CD4-positive, alpha-beta T cell (primary cell): Measurements from ENCODE around the gene MAGOHB. TPM values are rescaled to one million over a fixed set of nuclear protein-coding genes. Genes with fewer than 3 reads are reported as not detected.

Experiments
- ATAC-seq: fragments of 200-7000 bp; cut with Tn5 transposase; one replicate; pipeline ENCODE4 v1.10.0; 2022; ENCODE audit warnings: mild to moderate bottlenecking; ENCODE audit not compliant: poor library complexity
- CTCF ChIA-PET: fragments of 350-600 bp; sonication (Branson Sonifier 250); formaldehyde crosslinking; loops from one replicate; lab custom pipeline; 2021; ENCODE audit warnings: antibody characterized with exemption, inconsistent platforms; lab: Charles Lee
- POLR2A ChIA-PET: fragments of 350-600 bp; sonication (Branson Sonifier 250); formaldehyde crosslinking; loops from one replicate; lab custom pipeline; 2021; ENCODE audit warnings: antibody characterized with exemption, inconsistent platforms; lab: Charles Lee
- DNase-seq, 14 experiments: peaks; one replicate each; pipeline ENCODE4 v3.0.0-alpha.2; 2013 to 2020; ENCODE audit warnings: mixed read lengths in 2 of 14
- H3K27ac ChIP-seq, 2 donors: one replicate each; pipeline versions ENCODE4 v1.5.1 to v1.7.0; 2013; ENCODE audit warnings: low read length in 2 of 2, low read depth in 1 of 2, mild to moderate bottlenecking in 1 of 2
- H3K27me3 ChIP-seq, 2 experiments: 1 replicate in 1 of 2; 2 replicates in 1 of 2; pipeline versions ENCODE4 v1.6.1 to v1.7.0; 2013; ENCODE audit warnings: low read length in 2 of 2, control low read depth in 1 of 2, mild to moderate bottlenecking in 1 of 2, moderate library complexity in 1 of 2; ENCODE audit not compliant: insufficient read depth in 2 of 2, control insufficient read depth in 1 of 2
- H3K36me3 ChIP-seq: one replicate; pipeline ENCODE4 v1.6.1; 2013; ENCODE audit warnings: low read length, control low read depth; ENCODE audit not compliant: insufficient read depth
- H3K4me1 ChIP-seq: one replicate; pipeline ENCODE4 v1.6.1; 2013; ENCODE audit warnings: low read length, control low read depth; ENCODE audit not compliant: insufficient read depth
- H3K4me3 ChIP-seq: one replicate; pipeline ENCODE4 v1.5.1; 2013; ENCODE audit warnings: mild to moderate bottlenecking, low read length, moderate library complexity
- H3K9me3 ChIP-seq, 2 experiments: 1 replicate in 1 of 2; 2 replicates in 1 of 2; pipeline versions ENCODE4 v1.6.1 to v1.7.0; 2013; ENCODE audit warnings: low read length in 2 of 2, mild to moderate bottlenecking in 2 of 2, control low read depth in 1 of 2, moderate library complexity in 1 of 2; ENCODE audit not compliant: control insufficient read depth in 1 of 2, insufficient read depth in 1 of 2
- H3K27ac Mint-ChIP-seq: one replicate; pipeline ENCODE4 v1.8.0; 2020; ENCODE audit warnings: mixed read lengths
- H3K27me3 Mint-ChIP-seq: one replicate; pipeline ENCODE4 v1.8.0; 2021; ENCODE audit warnings: mixed read lengths
- H3K36me3 Mint-ChIP-seq: one replicate; pipeline ENCODE4 v1.8.0; 2021; ENCODE audit warnings: low read depth, mixed read lengths
- H3K4me1 Mint-ChIP-seq: one replicate; pipeline ENCODE4 v1.8.0; 2021; ENCODE audit warnings: low read depth, mixed read lengths
- H3K4me3 Mint-ChIP-seq: one replicate; pipeline ENCODE4 v1.8.0; 2020; ENCODE audit warnings: mild to moderate bottlenecking, mixed read lengths
- H3K9me3 Mint-ChIP-seq: one replicate; pipeline ENCODE4 v1.8.0; 2020; ENCODE audit warnings: mixed read lengths
- CTCF ChIP-seq: fragments of 200-600 bp; IDR thresholded peaks from one replicate; pipeline ENCODE4 v1.8.0; 2022; ENCODE audit warnings: antibody characterized with exemption, mild to moderate bottlenecking
- intact Hi-C, 2 experiments: fragments of 100-400 bp; cut with DNase I in 1 of 2; cut with micrococcal nuclease in 1 of 2; formaldehyde crosslinking; loops; one replicate each; pipeline versions ENCODE4 v1.15.1 to v1.9.0; 2023 to 2025; cut with DNase I, micrococcal nuclease
- total RNA-seq, 174 experiments: library from RNA in 2 of 174; stranded (reverse) in 2 of 174; gene quantifications; one replicate each; pipeline ENCODE4 v1.2.3 and lab custom pipeline; 2021 to 2026

Gene MAGOHB
- total RNA-seq, 2 experiments from 2014 or later, result 7.5 to 7.7 TPM

GRCh38 chr12:10563002-10563401 lies 50.4 kb downstream of the MAGOHB start:
- intact Hi-C loops, result loop anchor here (2.0 to 10.0 kb wide), 3 partner anchors 109 to 758 kb away; partner anchors contain the start of gene STYK1 (in 2 of the 2)
- POLR2A ChIA-PET, result interaction anchor here (0.6 kb wide), 1 partner anchor 326 kb away, joined by 3 read pairs; no protein-coding TSS in a partner anchor
- peaks cover 32% of the 10 kb centered on the region for H3K27me3 Mint-ChIP-seq
- H3K9me3 Mint-ChIP-seq, result no peaks in the 10 kb centered on the region
- Histone ChIP-seq H3K27me3 (no peaks in the 10 kb centered on the region), H3K27ac (no peak overlapping the region), H3K9me3 (no peaks in the 10 kb centered on the region), H3K4me1 (no peaks in the 10 kb centered on the region), H3K4me3 (no peak overlapping the region), H3K36me3 (no peaks in the 10 kb centered on the region)
- ATAC-seq (no peak), DNase-seq (no peak)
- peaks cover 6% of the 10 kb centered on the region for H3K4me1 Mint-ChIP-seq
- H3K36me3 Mint-ChIP-seq, result no peaks in the 10 kb centered on the region
- CTCF ChIA-PET, result interaction anchor here (1.0 to 1.2 kb wide), 2 partner anchors 231 to 327 kb away, joined by 3 to 13 read pairs; no protein-coding TSS in a partner anchor
- no peak for TF ChIP-seq CTCF
- no peak overlapping the region for H3K4me3 Mint-ChIP-seq
- no peak overlapping the region for H3K27ac Mint-ChIP-seq

- H3K4me1 ChIP-seq, result no peaks in the 10 kb centered on the region
- Mint-ChIP-seq H3K36me3 (no peaks in the 10 kb centered on the region), H3K27me3 (peaks cover 27% of the 10 kb centered on the region), H3K27ac (no peak overlapping the region), H3K9me3 (no peaks in the 10 kb centered on the region), H3K4me3 (no peak overlapping the region), H3K4me1 (peaks cover 6% of the 10 kb centered on the region)
- ChIA-PET CTCF (interaction anchor here (0.7 to 1.2 kb wide), 5 partner anchors 8 to 409 kb away, joined by 3 to 13 read pairs (median 3); no protein-coding TSS in a partner anchor), POLR2A (interaction anchor here (0.6 to 1.1 kb wide), 2 partner anchors 325 to 326 kb away, joined by 3 read pairs; no protein-coding TSS in a partner anchor)
- H3K36me3 ChIP-seq, result no peaks in the 10 kb centered on the region
- peak; percentile 85 for TF ChIP-seq CTCF
- peak in 4 of 14 experiments; percentile 33 to 69 (median 64) for DNase-seq
- no peak overlapping the region for H3K4me3 ChIP-seq
- H3K9me3 ChIP-seq, result no peaks in the 10 kb centered on the region
- intact Hi-C loops, result loop anchor here (1.0 to 10.0 kb wide), 5 partner anchors 110 to 758 kb away; partner anchors contain the start of gene STYK1 (in 2 of the 2)
- no peak overlapping the region for H3K27ac ChIP-seq
- no peak for ATAC-seq
- no peaks in the 10 kb centered on the region for H3K27me3 ChIP-seq
These were observed 51.0 kb downstream of the MAGOHB start for GRCh38 chr12:10562306-10562933.

GRCh38 chr12:10559244-10559643 lies 54.2 kb downstream of the MAGOHB start:
- H3K4me1 ChIP-seq, result no peaks in the 10 kb centered on the region
- TF ChIP-seq CTCF, result no peak
- no peaks in the 10 kb centered on the region for H3K36me3 ChIP-seq
- Mint-ChIP-seq H3K4me3 (no peak overlapping the region), H3K9me3 (no peaks in the 10 kb centered on the region), H3K4me1 (peaks cover 14% of the 10 kb centered on the region), H3K36me3 (no peaks in the 10 kb centered on the region), H3K27me3 (peaks cover 11% of the 10 kb centered on the region), H3K27ac (no peak overlapping the region)
- no peak overlapping the region for H3K4me3 ChIP-seq
- no peaks in the 10 kb centered on the region for H3K9me3 ChIP-seq
- ChIA-PET CTCF (no interaction called here), POLR2A (interaction anchor here (0.6 kb wide), 1 partner anchor 263 kb away, joined by 3 read pairs; no protein-coding TSS in a partner anchor)
- peak in 1 of 14 experiments; percentile 71 for DNase-seq
- ATAC-seq, result no peak
- H3K27me3 ChIP-seq, result no peaks in the 10 kb centered on the region
- H3K27ac ChIP-seq, result no peak overlapping the region
- intact Hi-C loops, result no loop called here
